ENCODE results near the gene CROCC. TPM values are rescaled to one million over a fixed set of nuclear protein-coding genes. Genes with fewer than 3 reads are reported as not detected.

Gene CROCC
- total and polyA plus RNA-seq, 2 donors from 2014 or later, result 10.6 to 30.5 TPM

GRCh38 chr1:17011439-17012307 is 89.9 kb downstream of the CROCC start, which contains the start of gene ATP13A2:
Gene ATP13A2, minus strand, starts transcription at chr1:17011928. Its CDS starts 190 bp downstream, at chr1:17011738.
- peak within 1 kb of the TSS in 1 of 2 donors; percentile 28 for H3K27ac ChIP-seq (ENCODE audit: low read depth in 2 of 2, low read length in 2 of 2)
- no peaks in the 10 kb centered on the region for H3K27me3 ChIP-seq (ENCODE audit: control insufficient read depth, insufficient read depth, low read length)
- no peak for TF ChIP-seq CTCF (IDR thresholded peaks at IDR 0.05; ENCODE audit: borderline replicate concordance, extremely low read depth, insufficient read depth)
- intact Hi-C loops (cut with DNase I), result no loop called here
- no peaks in the 10 kb centered on the region for H3K36me3 ChIP-seq (ENCODE audit: control insufficient read depth in 2 of 3, insufficient read depth in 3 of 3, low read length in 3 of 3)
- H3K9me3 ChIP-seq (ENCODE audit: control insufficient read depth in 2 of 3, insufficient read depth in 1 of 3, low read length in 3 of 3), result no peaks in the 10 kb centered on the region
- FAIRE-seq, result no peak
- H3K9ac ChIP-seq (ENCODE audit: low read length in 3 of 3), result peak within 1 kb of the TSS; percentile 48 to 67 (median 49)
- DNase-seq, result peak; percentile 81 to 90 (median 90)
- H3K4me3 ChIP-seq (ENCODE audit: low read length in 3 of 3), result peak within 1 kb of the TSS; percentile 60 to 70 (median 67)
- H3K4me1 ChIP-seq (ENCODE audit: control insufficient read depth in 2 of 3, insufficient read depth in 2 of 3, low read depth in 1 of 3, low read length in 3 of 3), result peaks cover 0 to 15% (median 6%) of the 10 kb centered on the region in 3 donors

GRCh38 chr1:17012775-17013490 is 91.2 kb downstream of the CROCC start:
- no peak overlapping the region for H3K4me3 ChIP-seq (ENCODE audit: low read length in 3 of 3)
- H3K9ac ChIP-seq (ENCODE audit: low read length in 3 of 3), result no peak overlapping the region
- H3K4me1 ChIP-seq (ENCODE audit: control insufficient read depth in 2 of 3, insufficient read depth in 2 of 3, low read depth in 1 of 3, low read length in 3 of 3), result peaks cover 0 to 15% (median 6%) of the 10 kb centered on the region in 3 donors
- intact Hi-C loops (cut with DNase I), result no loop called here
- H3K27me3 ChIP-seq (ENCODE audit: control insufficient read depth, insufficient read depth, low read length), result no peaks in the 10 kb centered on the region
- DNase-seq (peak in 2 of 5 donors; percentile 13 to 35), FAIRE-seq (no peak)
- H3K36me3 ChIP-seq (ENCODE audit: control insufficient read depth in 2 of 3, insufficient read depth in 3 of 3, low read length in 3 of 3), result no peaks in the 10 kb centered on the region
- no peak overlapping the region for H3K27ac ChIP-seq (ENCODE audit: low read depth in 2 of 2, low read length in 2 of 2)
- H3K9me3 ChIP-seq (ENCODE audit: control insufficient read depth in 2 of 3, insufficient read depth in 1 of 3, low read length in 3 of 3), result no peaks in the 10 kb centered on the region
- TF ChIP-seq CTCF (IDR thresholded peaks at IDR 0.05; ENCODE audit: borderline replicate concordance, extremely low read depth, insufficient read depth), result no peak

GRCh38 chr1:17013491-17014320 is 92.0 kb downstream of the CROCC start:
- Histone ChIP-seq H3K4me3 (ENCODE audit: low read length in 3 of 3) (no peak overlapping the region), H3K27me3 (ENCODE audit: control insufficient read depth, insufficient read depth, low read length) (no peaks in the 10 kb centered on the region), H3K4me1 (ENCODE audit: control insufficient read depth in 2 of 3, insufficient read depth in 2 of 3, low read depth in 1 of 3, low read length in 3 of 3) (peaks cover 0 to 15% (median 6%) of the 10 kb centered on the region in 3 donors), H3K36me3 (ENCODE audit: control insufficient read depth in 2 of 3, insufficient read depth in 3 of 3, low read length in 3 of 3) (peaks cover 0 to 5% (median 3%) of the 10 kb centered on the region in 3 donors), H3K9ac (ENCODE audit: low read length in 3 of 3) (no peak overlapping the region), H3K27ac (ENCODE audit: low read depth in 2 of 2, low read length in 2 of 2) (no peak overlapping the region), H3K9me3 (ENCODE audit: control insufficient read depth in 2 of 3, insufficient read depth in 1 of 3, low read length in 3 of 3) (no peaks in the 10 kb centered on the region)
- FAIRE-seq, result no peak
- no peak for TF ChIP-seq CTCF (IDR thresholded peaks at IDR 0.05; ENCODE audit: borderline replicate concordance, extremely low read depth, insufficient read depth)
- peak in 2 of 5 donors; percentile 10 to 18 for DNase-seq
- intact Hi-C loops (cut with DNase I), result no loop called here

Data from kidney (tissue), 14 donors.